ENCODE results near the gene FBXO40. TPM values are rescaled to one million over a fixed set of nuclear protein-coding genes. Genes with fewer than 3 reads are reported as not detected.
"Not testable (repeated sequence)": the region's sequence is repeated elsewhere in the genome, so short reads cannot be mapped to it uniquely, and the experiment has no call there.

Gene FBXO40
- total RNA-seq, 3 donors from 2014 or later, result not detected

GRCh38 chr3:121594850-121595249 lies 1.7 kb downstream of the FBXO40 start:
- Mint-ChIP-seq H3K4me3 (no peak overlapping the region), H3K9me3 (no peaks in the 10 kb centered on the region), H3K4me1 (ENCODE audit: low read depth) (no peaks in the 10 kb centered on the region), H3K36me3 (ENCODE audit: insufficient read depth) (no peaks in the 10 kb centered on the region), H3K27me3 (ENCODE audit: low read depth) (peaks cover 2% of the 10 kb centered on the region)
- ATAC-seq (no peak), DNase-seq (no peak)

- H3K27me3 Mint-ChIP-seq (ENCODE audit: low read depth), result peaks cover 2% of the 10 kb centered on the region
- H3K4me1 Mint-ChIP-seq (ENCODE audit: low read depth), result no peaks in the 10 kb centered on the region
- H3K9me3 Mint-ChIP-seq, result no peaks in the 10 kb centered on the region
- no peaks in the 10 kb centered on the region for H3K36me3 Mint-ChIP-seq (ENCODE audit: insufficient read depth)
- ATAC-seq (no peak), DNase-seq (no peak)
- no peak overlapping the region for H3K4me3 Mint-ChIP-seq
Measured at GRCh38 chr3:121595765-121596406, 2.7 kb downstream of the FBXO40 start.

GRCh38 chr3:121598564-121598963 lies 5.4 kb downstream of the FBXO40 start:
- Mint-ChIP-seq H3K4me3 (no peak overlapping the region), H3K36me3 (ENCODE audit: insufficient read depth) (no peaks in the 10 kb centered on the region), H3K27me3 (ENCODE audit: low read depth) (no peaks in the 10 kb centered on the region), H3K4me1 (ENCODE audit: low read depth) (no peaks in the 10 kb centered on the region), H3K9me3 (no peaks in the 10 kb centered on the region)
- ATAC-seq (no peak), DNase-seq (no peak)

- not testable (repeated sequence) for H3K4me3 Mint-ChIP-seq; DNase-seq; H3K36me3 Mint-ChIP-seq (ENCODE audit: insufficient read depth); H3K4me1 Mint-ChIP-seq (ENCODE audit: low read depth); ATAC-seq; H3K27me3 Mint-ChIP-seq (ENCODE audit: low read depth); H3K9me3 Mint-ChIP-seq
Measured at GRCh38 chr3:121599900-121600299, 6.7 kb downstream of the FBXO40 start.

- Mint-ChIP-seq H3K27me3 (ENCODE audit: low read depth) (no peaks in the 10 kb centered on the region), H3K36me3 (ENCODE audit: insufficient read depth) (no peaks in the 10 kb centered on the region), H3K4me1 (ENCODE audit: low read depth) (no peaks in the 10 kb centered on the region), H3K9me3 (no peaks in the 10 kb centered on the region), H3K4me3 (no peak overlapping the region)
- DNase-seq (no peak), ATAC-seq (no peak)
Measured at GRCh38 chr3:121601212-121601812, 8.1 kb downstream of the FBXO40 start.

GRCh38 chr3:121604759-121605158 lies 11.6 kb downstream of the FBXO40 start:
- no peaks in the 10 kb centered on the region for H3K4me1 Mint-ChIP-seq (ENCODE audit: low read depth)
- ATAC-seq, result no peak
- no peaks in the 10 kb centered on the region for H3K36me3 Mint-ChIP-seq (ENCODE audit: insufficient read depth)
- DNase-seq, result no peak
- H3K27me3 Mint-ChIP-seq (ENCODE audit: low read depth), result no peaks in the 10 kb centered on the region
- H3K9me3 Mint-ChIP-seq, result no peaks in the 10 kb centered on the region
- H3K4me3 Mint-ChIP-seq, result no peak overlapping the region

GRCh38 chr3:121606106-121606505 lies 12.9 kb downstream of the FBXO40 start:
- no peak overlapping the region for H3K4me3 Mint-ChIP-seq
- no peak for ATAC-seq
- H3K4me1 Mint-ChIP-seq (ENCODE audit: low read depth), result no peaks in the 10 kb centered on the region
- no peaks in the 10 kb centered on the region for H3K36me3 Mint-ChIP-seq (ENCODE audit: insufficient read depth)
- H3K9me3 Mint-ChIP-seq, result no peaks in the 10 kb centered on the region
- H3K27me3 Mint-ChIP-seq (ENCODE audit: low read depth), result no peaks in the 10 kb centered on the region
- no peak for DNase-seq

- Mint-ChIP-seq H3K9me3 (no peaks in the 10 kb centered on the region), H3K4me1 (ENCODE audit: low read depth) (no peaks in the 10 kb centered on the region), H3K4me3 (no peak overlapping the region), H3K36me3 (ENCODE audit: insufficient read depth) (no peaks in the 10 kb centered on the region), H3K27me3 (ENCODE audit: low read depth) (no peaks in the 10 kb centered on the region)
- no peak for ATAC-seq
- no peak for DNase-seq
Measured at GRCh38 chr3:121619691-121620090, 26.5 kb downstream of the FBXO40 start.

- ATAC-seq (no peak), DNase-seq (no peak)
- no peak overlapping the region for H3K4me3 Mint-ChIP-seq
- H3K36me3 Mint-ChIP-seq (ENCODE audit: insufficient read depth), result no peaks in the 10 kb centered on the region
- H3K27me3 Mint-ChIP-seq (ENCODE audit: low read depth), result no peaks in the 10 kb centered on the region
- no peaks in the 10 kb centered on the region for H3K9me3 Mint-ChIP-seq
- H3K4me1 Mint-ChIP-seq (ENCODE audit: low read depth), result no peaks in the 10 kb centered on the region
Measured at GRCh38 chr3:121621491-121621890, 28.3 kb downstream of the FBXO40 start.

- Mint-ChIP-seq H3K4me3 (no peak overlapping the region), H3K9me3 (no peaks in the 10 kb centered on the region), H3K27me3 (ENCODE audit: low read depth) (no peaks in the 10 kb centered on the region), H3K4me1 (ENCODE audit: low read depth) (no peaks in the 10 kb centered on the region), H3K36me3 (ENCODE audit: insufficient read depth) (peaks cover 8% of the 10 kb centered on the region)
- no peak for DNase-seq
- ATAC-seq, result no peak
Measured at GRCh38 chr3:121624147-121624899, 31.1 kb downstream of the FBXO40 start.

GRCh38 chr3:121626495-121626894 lies 33.3 kb downstream of the FBXO40 start:
- no peaks in the 10 kb centered on the region for H3K27me3 Mint-ChIP-seq (ENCODE audit: low read depth)
- no peaks in the 10 kb centered on the region for H3K9me3 Mint-ChIP-seq
- ATAC-seq, result no peak
- H3K4me3 Mint-ChIP-seq, result no peak overlapping the region
- H3K4me1 Mint-ChIP-seq (ENCODE audit: low read depth), result no peaks in the 10 kb centered on the region
- no peak for DNase-seq
- H3K36me3 Mint-ChIP-seq (ENCODE audit: insufficient read depth), result peaks cover 25% of the 10 kb centered on the region

GRCh38 chr3:121627211-121627610 lies 34.0 kb downstream of the FBXO40 start:
- no peak overlapping the region for H3K4me3 Mint-ChIP-seq
- peaks cover 32% of the 10 kb centered on the region for H3K36me3 Mint-ChIP-seq (ENCODE audit: insufficient read depth)
- no peaks in the 10 kb centered on the region for H3K4me1 Mint-ChIP-seq (ENCODE audit: low read depth)
- no peaks in the 10 kb centered on the region for H3K27me3 Mint-ChIP-seq (ENCODE audit: low read depth)
- no peak for DNase-seq
- ATAC-seq, result no peak
- no peaks in the 10 kb centered on the region for H3K9me3 Mint-ChIP-seq

GRCh38 chr3:121627622-121628021 lies 34.4 kb downstream of the FBXO40 start:
- Mint-ChIP-seq H3K36me3 (ENCODE audit: insufficient read depth) (peaks cover 37% of the 10 kb centered on the region), H3K4me1 (ENCODE audit: low read depth) (no peaks in the 10 kb centered on the region), H3K27me3 (ENCODE audit: low read depth) (no peaks in the 10 kb centered on the region), H3K4me3 (no peak overlapping the region), H3K9me3 (no peaks in the 10 kb centered on the region)
- DNase-seq (no peak), ATAC-seq (no peak)

- H3K9me3 Mint-ChIP-seq, result no peaks in the 10 kb centered on the region
- ATAC-seq (no peak), DNase-seq (no peak)
- H3K27me3 Mint-ChIP-seq (ENCODE audit: low read depth), result no peaks in the 10 kb centered on the region
- peaks cover 47% of the 10 kb centered on the region for H3K36me3 Mint-ChIP-seq (ENCODE audit: insufficient read depth)
- no peaks in the 10 kb centered on the region for H3K4me1 Mint-ChIP-seq (ENCODE audit: low read depth)
- no peak overlapping the region for H3K4me3 Mint-ChIP-seq
Measured at GRCh38 chr3:121629601-121630000, 36.4 kb downstream of the FBXO40 start.

GRCh38 chr3:121630355-121630754 lies 37.2 kb downstream of the FBXO40 start:
- no peaks in the 10 kb centered on the region for H3K9me3 Mint-ChIP-seq
- no peaks in the 10 kb centered on the region for H3K27me3 Mint-ChIP-seq (ENCODE audit: low read depth)
- no peak overlapping the region for H3K4me3 Mint-ChIP-seq
- DNase-seq (no peak), ATAC-seq (no peak)
- peaks cover 52% of the 10 kb centered on the region for H3K36me3 Mint-ChIP-seq (ENCODE audit: insufficient read depth)
- no peaks in the 10 kb centered on the region for H3K4me1 Mint-ChIP-seq (ENCODE audit: low read depth)

All from activated T-cell treated with anti-CD3 and anti-CD28 coated beads, Interleukin-2, amount 50 U/mL, for 4 hours (primary cell).